Heart right ventricle (tissue), 16 donors: ENCODE measurements around the gene IFITM1. TPM values are rescaled to one million over a fixed set of nuclear protein-coding genes. Genes with fewer than 3 reads are reported as not detected.

Source experiments
- ATAC-seq, 8 donors: fragments of 200-7000 bp; cut with Tn5 transposase; one replicate each; pipeline ENCODE4 v1.9.1; 2020; ENCODE audit warnings: mild to moderate bottlenecking in 8 of 8, moderate library complexity in 8 of 8, moderate number of reproducible peaks in 1 of 8
- DNase-seq, 2 donors: peaks; one replicate each; pipeline ENCODE4 v3.0.0-alpha.2; 2020
- H3K27ac ChIP-seq, 10 donors: fragments of 200-600 bp; sonication (generic) in 2 of 10; one replicate each; pipeline versions ENCODE4 v1.5.0 to v1.8.0; 2020 to 2022; ENCODE audit warnings: mild to moderate bottlenecking in 3 of 10
- H3K27me3 ChIP-seq, 7 donors: fragments of 200-600 bp; one replicate each; pipeline ENCODE4 v1.8.0; 2021 to 2022; ENCODE audit warnings: mild to moderate bottlenecking in 2 of 7
- H3K36me3 ChIP-seq, 9 donors: fragments of 200-600 bp; sonication (generic) in 1 of 9; one replicate each; pipeline versions ENCODE4 v1.5.0 to v1.8.0; 2020 to 2022; ENCODE audit warnings: mild to moderate bottlenecking in 2 of 9
- H3K4me1 ChIP-seq, 9 donors: fragments of 200-600 bp; sonication (generic) in 1 of 9; one replicate each; pipeline versions ENCODE4 v1.5.0 to v1.8.0; 2020 to 2022; ENCODE audit warnings: mild to moderate bottlenecking in 4 of 9
- H3K4me3 ChIP-seq, 10 donors: fragments of 200-600 bp; sonication (generic) in 2 of 10; one replicate each; pipeline versions ENCODE4 v1.5.0 to v1.8.0; 2020 to 2022; ENCODE audit warnings: mild to moderate bottlenecking in 7 of 10, moderate library complexity in 2 of 10
- H3K9me3 ChIP-seq, 11 donors: fragments of 200-600 bp in 10 of 11; sonication (generic) in 2 of 11; one replicate each; pipeline versions ENCODE4 v1.5.0 to v1.8.0; 2013 to 2022; ENCODE audit warnings: mild to moderate bottlenecking in 2 of 11, control low read depth in 1 of 11, moderate library complexity in 1 of 11
- WGBS, 2 donors: extraction: QIAGEN DNeasy Blood & Tissue Kit; methylation state at CpG; one replicate each; pipeline ENCODE4 v1.1.7; 2013; ENCODE audit warnings: inconsistent platforms in 1 of 2; 5-methylcytosine and 5-hydroxymethylcytosine counted together
- intact Hi-C, 10 donors: fragments of 100-400 bp; cut with DNase I; formaldehyde crosslinking; loops; one replicate each; pipeline versions ENCODE4 v1.11.1 to v1.14.2; 2022
- polyA plus RNA-seq, 2 donors: library from polyadenylated mRNA; stranded (reverse); fragments of 200-250 nt; gene quantifications; one replicate each; pipeline ENCODE4 v1.2.3, GENCODE V29; 2013
- total RNA-seq, 10 donors: library from RNA; stranded (reverse); fragmentation: NEBNext Ultra II Directional in 3 of 10; extraction: Animal tissue kit (Norgen Biotek cat#: 25700) in 3 of 10; gene quantifications; one replicate each; pipeline versions ENCODE4 v1.2.1 to v1.2.4, GENCODE V29; 2021 to 2023
- TF ChIP-seq, protein P1 (sequence below), 9 donors: fragments of 200-600 bp; sonication (generic) in 2 of 9; IDR thresholded peaks; one replicate each; pipeline versions ENCODE4 v1.5.0 to v1.8.0; 2021 to 2022; ENCODE audit warnings: antibody characterized with exemption in 9 of 9, mild to moderate bottlenecking in 5 of 9, moderate library complexity in 1 of 9
- donor health status: Arrhythmogenic right ventricular cardiomyopathy.
- donor health status: ischemic (EF 13 %, LVEDD 7.1; RV severe dilation, severe dysfunction).
- donor health status: healthy with polysubstance abuse.
- donor health status: DM: no; HTN: yes; CAD: no.
- donor health status: DM: no; HTN: no; CAD: no.
- donor health status: ischemic (EF 25% LVEDD 6.9; RV normal size, moderate dysfunction).
- donor health status: ischemic (EF 25% LVEDD 5.7; RV mildly dilated, moderate dysfunction).
- donor health status: healthy.
- donor health status: DM: yes; HTN: yes; CAD: no.
- donor health status: Ischemic cardiomyopathy.
- donor health status: ischemic (EF 35%, LVEDD 5.7; RV mildly dilated, moderate dysfunction).
- donor health status: nonischemic (EF 11% LVEDD 7.7; RV severe dilation, severe dysfunction).
- donor health status: DM: yes; HTN: yes; CAD: no.
- donor health status: PGD.
- donor health status: ischemic (EF 29% LVEDD 5.4; RV normal size, mild dysfunction).
- donor health status: nonischemic (EF 23%, LVEDD 6.1; RV moderate dilation, normal function).

IFITM1 gene
- total and polyA plus RNA-seq, 12 donors, result 51.6 to 427 (median 120) TPM

DNA sequence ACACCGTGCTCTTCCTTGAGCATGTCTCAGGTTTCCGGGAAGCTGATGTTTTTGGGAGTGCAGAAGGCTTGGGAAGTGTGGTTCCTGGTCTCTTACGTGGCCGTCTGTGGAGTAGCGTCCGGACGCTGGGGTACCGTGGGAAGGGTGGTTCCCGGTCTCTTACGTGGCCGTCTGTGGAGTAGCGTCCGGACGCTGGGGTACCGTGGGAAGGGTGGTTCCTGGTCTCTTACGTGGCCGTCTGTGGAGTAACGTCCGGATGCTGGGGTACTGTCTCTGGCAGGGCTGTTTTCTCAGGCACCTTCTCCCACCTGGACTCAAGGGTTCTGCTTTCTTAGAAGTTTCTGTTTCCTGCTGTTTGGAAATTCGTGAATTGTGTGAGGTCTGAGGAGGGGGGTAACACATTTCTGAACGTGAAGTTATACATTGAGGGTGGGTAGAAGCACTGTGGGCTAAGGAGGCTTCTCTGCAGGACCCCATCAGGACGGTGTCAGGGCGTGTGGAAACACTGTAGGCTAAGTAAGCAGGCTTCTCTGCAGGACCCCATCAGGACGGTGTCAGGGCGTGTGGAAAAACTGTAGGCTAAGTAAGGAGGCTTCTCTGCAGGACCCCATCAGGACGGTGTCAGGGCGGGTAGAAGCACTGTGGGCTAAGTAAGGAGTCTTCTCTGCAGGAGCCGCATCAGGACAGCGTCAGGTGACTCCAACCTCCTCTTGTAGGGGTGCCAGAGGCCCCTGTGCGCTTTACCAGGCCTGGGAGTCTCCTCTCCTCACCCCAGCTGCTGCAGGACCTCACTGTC lies 12.2 kb downstream of the IFITM1 start:
- peaks cover 15 to 55% (median 42%) of the 10 kb centered on the region in 9 donors for H3K4me1 ChIP-seq
- intact Hi-C loops, result no loop called here
- TF ChIP-seq, protein P1, sequence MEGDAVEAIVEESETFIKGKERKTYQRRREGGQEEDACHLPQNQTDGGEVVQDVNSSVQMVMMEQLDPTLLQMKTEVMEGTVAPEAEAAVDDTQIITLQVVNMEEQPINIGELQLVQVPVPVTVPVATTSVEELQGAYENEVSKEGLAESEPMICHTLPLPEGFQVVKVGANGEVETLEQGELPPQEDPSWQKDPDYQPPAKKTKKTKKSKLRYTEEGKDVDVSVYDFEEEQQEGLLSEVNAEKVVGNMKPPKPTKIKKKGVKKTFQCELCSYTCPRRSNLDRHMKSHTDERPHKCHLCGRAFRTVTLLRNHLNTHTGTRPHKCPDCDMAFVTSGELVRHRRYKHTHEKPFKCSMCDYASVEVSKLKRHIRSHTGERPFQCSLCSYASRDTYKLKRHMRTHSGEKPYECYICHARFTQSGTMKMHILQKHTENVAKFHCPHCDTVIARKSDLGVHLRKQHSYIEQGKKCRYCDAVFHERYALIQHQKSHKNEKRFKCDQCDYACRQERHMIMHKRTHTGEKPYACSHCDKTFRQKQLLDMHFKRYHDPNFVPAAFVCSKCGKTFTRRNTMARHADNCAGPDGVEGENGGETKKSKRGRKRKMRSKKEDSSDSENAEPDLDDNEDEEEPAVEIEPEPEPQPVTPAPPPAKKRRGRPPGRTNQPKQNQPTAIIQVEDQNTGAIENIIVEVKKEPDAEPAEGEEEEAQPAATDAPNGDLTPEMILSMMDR (IDR thresholded peaks at IDR 0.05), result no peak
- H3K27ac ChIP-seq, result peak overlapping the region; percentile 90 to 98 (median 96)
- DNase-seq (peak in 1 of 2 donors; percentile 38), ATAC-seq (peak in 6 of 8 donors; percentile 4 to 61 (median 20))
- peak overlapping the region in 4 of 10 donors; percentile 12 to 39 (median 15) for H3K4me3 ChIP-seq
- no peaks in the 10 kb centered on the region for H3K9me3 ChIP-seq
- no peaks in the 10 kb centered on the region for H3K27me3 ChIP-seq
- 69 to 71% methylated on average over 30 of the region's 30 CpGs for WGBS, 2 donors
- no peaks in the 10 kb centered on the region for H3K36me3 ChIP-seq

DNA sequence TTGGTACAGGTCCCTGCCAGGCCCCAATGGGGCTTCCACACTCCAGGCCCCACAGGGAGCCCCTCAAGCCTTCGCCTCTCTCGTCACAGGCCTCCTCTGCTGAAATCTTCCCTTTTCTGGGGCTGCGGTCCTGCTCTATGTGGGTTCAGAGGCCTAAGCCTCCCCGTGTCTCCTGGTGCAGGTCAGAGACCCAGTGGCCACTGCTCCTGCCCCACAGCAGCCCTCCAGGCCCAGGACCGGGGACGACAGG lies 12.7 kb downstream of the IFITM1 start:
- Histone ChIP-seq H3K36me3 (no peaks in the 10 kb centered on the region), H3K4me3 (peak overlapping the region in 4 of 10 donors; percentile 12 to 39 (median 15)), H3K27ac (peak overlapping the region; percentile 90 to 98 (median 96)), H3K27me3 (no peaks in the 10 kb centered on the region), H3K9me3 (no peaks in the 10 kb centered on the region), H3K4me1 (peaks cover 15 to 58% (median 42%) of the 10 kb centered on the region in 9 donors)
- 57 to 62% methylated on average over 6 of the region's 6 CpGs for WGBS, 2 donors
- ATAC-seq, result peak in 2 of 8 donors; percentile 4 to 23
- no peak for DNase-seq
- intact Hi-C loops, result no loop called here
- TF ChIP-seq, protein P1 (IDR thresholded peaks at IDR 0.05), result no peak

DNA sequence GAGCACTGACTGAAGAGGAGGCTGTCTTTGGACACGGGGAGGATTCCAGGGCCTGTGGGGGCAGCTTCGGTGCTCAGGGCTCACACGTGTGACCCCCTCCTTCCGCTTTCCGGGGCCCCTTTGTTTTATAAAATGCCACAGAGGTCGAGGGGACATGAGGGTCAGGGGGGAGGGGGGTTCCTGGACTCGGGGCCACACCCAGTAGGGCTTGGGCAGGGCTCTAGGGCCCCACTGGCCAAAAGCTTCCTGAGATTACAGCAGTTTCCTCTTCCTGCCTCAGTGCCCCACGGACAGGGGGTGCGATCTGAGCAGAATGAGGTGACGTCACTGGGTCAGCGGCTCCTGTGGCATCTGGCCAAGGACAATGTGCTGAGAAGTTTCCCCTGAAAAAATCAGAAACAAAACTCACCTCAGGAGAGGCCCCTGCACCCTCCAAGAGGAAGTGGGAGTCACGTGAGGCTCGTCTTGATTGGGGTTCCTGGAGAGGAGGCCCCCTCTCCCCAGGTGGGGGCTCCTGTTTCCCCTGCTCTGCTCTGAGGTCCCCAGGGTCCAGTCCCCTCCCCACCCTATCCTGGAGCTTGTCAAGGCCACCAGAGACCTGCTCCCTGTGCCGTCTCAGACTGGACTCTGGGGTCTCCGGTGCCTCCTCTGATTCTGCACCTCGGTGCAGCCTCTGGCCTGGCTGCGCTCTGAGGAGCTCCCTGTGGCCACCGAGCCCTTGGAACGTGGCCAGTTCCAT lies 13.2 kb downstream of the IFITM1 start:
- peaks cover 15 to 61% (median 42%) of the 10 kb centered on the region in 9 donors for H3K4me1 ChIP-seq
- 20 to 40% methylated on average over 19 of the region's 19 CpGs for WGBS, 2 donors

DNA sequence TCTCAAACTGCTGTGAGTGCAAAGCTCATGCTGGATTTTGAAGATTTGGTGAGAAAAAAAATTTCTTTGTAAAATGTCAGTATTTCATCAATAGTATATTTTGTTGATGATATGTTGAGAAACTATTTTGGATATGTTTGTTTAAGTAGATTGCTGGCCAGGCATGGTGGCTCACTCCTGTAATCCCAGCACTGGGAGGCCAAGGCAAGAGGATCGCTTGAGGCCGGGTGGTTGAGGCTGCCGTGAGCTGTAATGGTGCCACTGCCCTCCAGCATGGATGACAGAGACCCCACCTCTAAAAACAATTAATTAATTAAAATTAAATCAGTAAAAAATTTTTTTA lies 13.7 kb downstream of the IFITM1 start:
- intact Hi-C loops, result no loop called here
- 96 to 98% methylated on average over 3 of the region's 3 CpGs for WGBS, 2 donors
- ATAC-seq (no peak), DNase-seq (no peak)
- H3K9me3 ChIP-seq, result no peaks in the 10 kb centered on the region
- peak overlapping the region in 5 of 10 donors; percentile 22 to 39 (median 26) for H3K4me3 ChIP-seq
- H3K4me1 ChIP-seq, result peaks cover 15 to 60% (median 42%) of the 10 kb centered on the region in 9 donors
- H3K27me3 ChIP-seq, result no peaks in the 10 kb centered on the region
- TF ChIP-seq, protein P1 (IDR thresholded peaks at IDR 0.05), result no peak
- peak overlapping the region; percentile 90 to 98 (median 96) for H3K27ac ChIP-seq
- no peaks in the 10 kb centered on the region for H3K36me3 ChIP-seq

More for the DNA sequence above, 13.2 kb downstream of the IFITM1 start:
- ATAC-seq, result peak; percentile 81 to 95 (median 92)
- no peaks in the 10 kb centered on the region for H3K27me3 ChIP-seq
- H3K27ac ChIP-seq, result peak overlapping the region; percentile 90 to 98 (median 96)
- intact Hi-C loops, result no loop called here
- TF ChIP-seq, protein P1 (IDR thresholded peaks at IDR 0.05), result no peak
- DNase-seq, result peak; percentile 84 to 93
- H3K9me3 ChIP-seq, result no peaks in the 10 kb centered on the region
- H3K4me3 ChIP-seq, result peak overlapping the region in 6 of 10 donors; percentile 16 to 39 (median 26)
- no peaks in the 10 kb centered on the region for H3K36me3 ChIP-seq
